Non-pigmented ciliary epithelial cell (primary cell): Measurements from ENCODE around the gene TOX3.

Experiments used
- DNase-seq: peaks from one replicate; pipeline ENCODE4 v3.0.0-alpha.2; 2010; ENCODE audit warnings: low read depth

TOX3 gene

DNA sequence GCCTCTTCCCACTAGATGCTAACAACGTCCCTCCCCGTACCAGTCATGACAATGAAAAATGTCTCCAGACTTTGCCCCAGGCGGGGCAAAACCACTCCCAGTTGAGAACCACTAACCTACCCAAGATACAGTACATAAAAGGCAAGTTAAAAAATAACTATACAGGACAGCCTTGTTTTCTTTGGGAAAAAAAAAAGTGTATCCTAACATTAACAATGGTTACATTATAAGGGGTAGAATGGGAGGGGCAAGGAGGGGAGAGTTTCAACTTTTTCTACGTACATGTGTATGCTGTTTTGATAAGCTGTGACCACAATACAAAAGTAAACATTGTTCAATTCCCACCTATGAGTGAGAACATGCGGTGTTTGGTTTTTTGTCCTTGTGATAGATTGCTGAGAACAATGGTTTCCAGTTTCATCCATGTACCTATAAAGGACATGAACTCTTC lies 94.9 kb downstream of the TOX3 start:
- no peak for DNase-seq

DNA sequence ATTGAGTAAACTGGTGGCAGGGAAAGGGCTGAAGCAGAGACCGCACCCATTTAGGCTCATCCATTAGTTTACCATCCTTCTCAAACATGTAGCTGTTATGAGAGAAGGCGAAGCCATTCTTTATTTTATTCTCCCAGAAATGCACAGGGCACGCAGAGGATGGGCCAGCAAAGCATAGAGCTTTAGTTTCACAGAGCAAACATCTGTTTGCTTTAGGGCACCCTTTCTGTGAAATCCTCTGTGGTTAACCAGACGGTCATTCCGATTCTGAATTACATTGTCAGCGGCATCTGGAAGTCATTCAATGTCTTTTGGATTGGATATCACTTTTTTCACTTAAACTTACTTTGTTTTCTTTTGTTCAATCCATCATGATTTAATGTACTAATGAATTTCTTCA lies 96.0 kb downstream of the TOX3 start:
- DNase-seq: no peak

DNA sequence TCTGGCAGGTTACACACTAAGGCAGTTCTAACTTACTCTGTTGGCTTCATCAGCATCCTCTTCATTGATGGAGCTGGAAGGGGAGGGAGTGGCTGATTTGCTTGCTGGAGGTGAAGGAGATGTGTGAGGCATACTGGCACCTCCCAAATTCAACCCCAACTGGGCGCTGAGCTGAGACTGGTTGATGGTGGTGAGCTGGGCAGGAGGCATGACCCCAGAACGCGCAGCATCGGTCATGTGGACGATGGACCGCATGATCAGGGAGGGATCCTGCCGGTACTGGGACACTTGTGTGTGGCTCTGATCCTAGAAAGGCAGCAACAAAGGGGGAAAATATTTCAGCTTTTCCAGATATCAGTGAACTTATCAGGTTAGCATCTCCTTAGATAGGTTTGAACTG lies 96.7 kb downstream of the TOX3 start:
- DNase-seq: no peak

DNA sequence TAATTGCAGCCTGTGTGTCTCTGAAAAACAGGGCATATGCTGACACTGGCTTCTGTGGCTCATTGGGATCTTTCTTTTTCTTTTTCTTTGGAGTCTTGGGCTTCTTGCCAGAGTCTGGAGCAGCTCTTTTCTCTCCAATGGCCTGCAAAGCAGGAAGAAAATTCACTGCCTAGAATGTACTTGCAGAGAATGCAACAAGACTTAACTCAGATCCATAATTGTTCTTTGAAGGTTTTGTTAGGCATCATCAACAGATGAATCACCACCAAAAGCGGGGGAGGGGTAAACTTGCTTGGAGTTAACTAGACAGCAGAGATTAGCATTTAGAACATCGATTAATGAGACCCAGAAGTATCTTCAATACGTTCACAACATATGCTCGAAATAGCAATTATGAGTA lies 100.9 kb downstream of the TOX3 start:
- no peak for DNase-seq

DNA sequence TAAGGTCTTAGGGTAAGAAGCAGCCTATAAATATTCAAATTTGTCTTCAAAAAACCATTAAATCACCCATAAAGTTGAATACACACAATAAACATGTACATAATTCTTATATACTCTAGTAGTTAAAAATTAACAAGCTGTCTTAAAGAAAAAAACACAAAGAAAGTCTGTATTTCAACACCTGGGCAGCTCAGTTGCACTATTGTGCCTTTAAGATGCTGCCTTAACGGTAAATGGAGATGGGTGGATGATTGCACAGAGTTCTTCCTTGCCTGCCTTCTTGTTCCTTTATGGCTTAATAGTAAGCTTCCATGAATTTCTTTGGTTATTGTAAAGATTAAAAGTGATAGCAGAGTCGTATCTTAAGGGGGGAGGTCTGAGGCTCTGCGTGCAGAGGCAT lies 105.1 kb downstream of the TOX3 start:
- no peak for DNase-seq

DNA sequence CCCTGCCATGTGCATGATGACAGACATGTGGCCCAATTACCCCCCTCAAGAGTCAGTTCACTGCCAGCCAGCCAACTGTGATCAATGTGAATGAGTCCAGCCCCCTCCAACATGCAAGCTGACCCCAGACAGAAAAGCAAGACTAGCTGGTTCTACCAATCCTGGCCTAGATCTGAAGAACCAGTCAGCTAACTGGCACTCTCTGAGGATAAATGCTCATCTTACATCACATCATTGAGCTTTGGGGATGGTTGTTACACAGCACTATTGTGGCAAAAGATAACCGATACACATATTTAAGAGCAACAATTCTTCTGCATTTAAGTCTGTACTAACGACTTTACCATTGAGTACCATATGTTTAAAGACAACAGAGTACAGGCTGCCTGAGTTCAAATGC lies 106.7 kb downstream of the TOX3 start:
- no peak for DNase-seq

DNA sequence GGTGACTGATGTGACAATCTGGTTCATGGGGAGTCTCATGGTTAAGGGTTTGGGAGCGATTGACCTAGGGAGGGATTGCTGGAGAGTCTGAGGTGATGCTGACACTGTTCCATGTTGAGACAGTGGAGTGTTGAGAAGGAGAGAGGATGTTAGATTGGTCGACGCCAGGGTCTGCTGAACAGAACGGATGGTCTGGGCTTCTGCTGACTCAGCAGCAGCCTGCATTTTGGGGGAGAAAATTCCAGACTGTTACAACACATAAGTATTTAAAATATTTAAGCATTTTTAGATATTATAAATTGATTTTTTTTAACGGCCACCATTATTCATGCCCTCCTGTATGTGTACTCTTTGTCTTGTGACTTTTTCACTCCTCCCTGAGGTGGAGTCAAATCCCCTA lies 107.2 kb downstream of the TOX3 start:
- no peak for DNase-seq

DNA sequence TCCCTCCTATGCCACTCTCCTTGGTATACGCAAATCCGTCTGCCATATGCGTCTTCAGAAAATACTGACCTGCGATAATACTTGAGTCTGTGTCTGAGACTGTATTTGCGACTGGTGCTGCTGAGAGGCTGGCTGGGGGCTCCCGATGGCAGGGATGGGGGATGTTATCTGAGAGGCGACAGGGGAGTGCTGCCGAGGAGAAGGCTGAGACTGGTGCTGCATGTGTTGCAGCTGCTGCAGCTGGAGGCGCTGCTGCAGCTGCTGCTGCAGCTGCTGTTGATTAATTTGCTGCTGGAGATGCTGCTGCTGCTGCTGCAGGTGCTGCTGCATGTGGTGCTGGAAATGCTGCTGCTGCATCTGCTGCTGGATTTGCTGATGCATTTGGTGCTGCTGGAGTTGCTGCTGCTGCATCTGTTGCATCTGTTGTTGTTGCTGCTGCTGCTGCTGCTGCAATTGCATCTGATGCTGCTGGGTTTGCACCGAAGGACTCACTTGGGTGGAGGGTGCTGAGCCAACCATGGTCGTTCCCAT lies 107.7 kb downstream of the TOX3 start:
- no peak for DNase-seq

DNA sequence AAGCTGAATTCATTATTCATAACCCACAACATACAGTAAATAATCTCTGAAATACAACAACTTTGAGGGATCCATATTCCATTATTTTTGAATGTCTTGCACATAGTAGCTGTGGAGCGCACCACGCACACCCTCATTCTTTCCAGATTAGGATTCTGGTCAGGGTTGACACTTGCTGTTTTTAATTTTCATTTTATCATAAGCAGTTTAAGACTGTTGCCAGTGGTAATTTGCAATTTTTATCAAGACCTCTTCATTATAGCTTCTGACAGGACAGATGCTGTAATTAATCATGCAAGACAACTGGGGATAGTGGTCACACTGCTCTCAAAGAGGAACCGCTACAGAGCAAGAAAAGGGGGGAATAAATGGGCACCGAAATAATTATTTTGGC lies 109.7 kb downstream of the TOX3 start:
- no peak for DNase-seq

DNA sequence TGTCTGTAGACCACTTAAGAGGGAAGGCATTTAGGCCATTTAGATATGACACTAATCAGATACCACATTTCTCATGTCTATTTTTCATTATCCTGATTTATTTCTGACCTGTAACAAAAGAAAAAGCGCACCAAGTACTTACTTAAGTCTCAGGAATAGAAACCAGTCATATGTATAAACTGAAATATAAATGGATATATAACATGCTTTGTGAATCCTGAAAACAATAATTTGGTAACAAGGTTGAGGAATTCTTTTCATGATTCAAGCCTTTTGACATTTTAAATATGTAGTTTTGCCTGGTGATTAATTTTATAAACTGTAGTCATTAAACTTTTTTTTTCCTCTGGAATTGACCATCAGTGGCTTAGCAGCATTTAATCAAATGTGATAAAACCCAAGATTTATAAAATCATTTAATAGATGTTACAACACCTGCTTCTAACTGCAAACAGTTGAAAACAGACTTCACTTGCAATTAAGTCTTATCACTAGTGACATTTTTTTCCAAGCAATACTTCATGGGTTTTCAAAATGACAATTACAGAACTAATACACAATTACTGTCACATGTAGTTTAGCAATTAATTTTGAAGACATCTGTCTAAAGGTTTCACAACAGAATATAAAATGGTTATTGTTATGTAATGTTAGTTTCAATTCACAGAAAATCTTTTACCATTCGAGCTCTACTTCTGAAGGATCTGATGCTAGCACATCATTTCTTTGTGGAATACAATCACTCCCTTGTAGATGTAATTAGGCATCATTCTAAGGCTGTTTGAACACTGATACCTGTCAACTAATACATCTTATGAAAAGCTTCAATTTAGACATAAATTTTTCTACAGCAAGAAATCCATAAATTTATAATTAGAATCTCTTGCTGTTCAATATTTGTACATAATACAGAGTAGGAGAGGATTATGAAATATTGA lies 110.3 kb downstream of the TOX3 start:
- no peak for DNase-seq

DNA sequence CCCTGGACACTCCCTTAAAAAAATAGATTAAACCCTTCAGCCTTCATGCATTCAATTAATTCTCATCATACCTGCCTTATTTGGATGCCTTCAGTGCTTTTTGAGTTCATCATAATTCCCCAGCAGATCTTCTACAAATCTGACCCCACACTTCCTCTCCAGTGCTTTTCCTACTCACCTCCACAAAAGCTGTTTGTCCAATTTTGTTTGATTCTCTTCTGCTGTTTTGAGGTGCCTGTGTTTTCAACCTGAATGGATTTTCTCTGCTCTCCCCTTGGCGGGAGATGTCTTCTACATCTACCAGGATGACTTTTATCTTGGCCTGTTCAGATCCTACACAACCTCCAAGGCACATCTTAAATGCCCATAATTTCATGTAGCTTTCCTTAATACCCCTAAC lies 112.7 kb downstream of the TOX3 start:
- no peak for DNase-seq

DNA sequence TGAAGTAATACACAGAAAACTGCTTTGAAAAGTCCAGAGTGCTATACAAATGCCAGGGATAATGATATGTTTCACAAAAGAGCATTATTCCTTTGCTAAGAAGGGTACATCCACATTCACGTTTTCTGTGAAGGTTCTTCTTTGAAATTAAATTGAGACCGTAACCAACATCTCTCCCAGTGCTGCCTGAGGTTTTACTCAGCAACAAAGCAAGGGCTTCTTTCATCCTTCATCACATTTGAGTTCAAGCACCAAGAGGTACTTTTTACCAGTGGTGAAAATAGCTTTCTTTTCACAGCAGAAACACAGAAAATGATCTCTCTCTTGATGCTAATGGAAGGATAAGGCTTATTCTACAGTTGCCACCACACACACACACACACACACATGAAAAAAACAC lies 113.3 kb downstream of the TOX3 start:
- DNase-seq: no peak

DNA sequence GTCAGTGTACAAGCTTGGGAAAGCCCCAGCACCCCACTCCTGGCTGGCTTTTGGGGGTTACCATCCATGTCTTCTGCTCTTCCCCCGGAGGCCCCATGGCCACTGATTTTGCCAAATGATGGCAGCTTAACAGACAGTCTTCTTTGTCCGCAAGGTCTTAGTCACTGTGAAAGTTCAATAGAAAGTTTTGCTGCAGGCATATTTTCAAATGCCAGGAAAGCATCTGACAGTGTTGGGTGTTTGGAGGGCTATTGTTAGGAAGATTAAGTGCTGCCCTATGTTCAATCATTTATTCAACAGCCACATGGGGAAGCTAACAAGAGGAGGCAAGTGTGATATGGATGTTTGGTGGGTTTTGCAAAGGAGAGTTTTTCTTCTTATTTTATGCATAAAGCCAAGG lies 122.4 kb downstream of the TOX3 start:
- no peak for DNase-seq

DNA sequence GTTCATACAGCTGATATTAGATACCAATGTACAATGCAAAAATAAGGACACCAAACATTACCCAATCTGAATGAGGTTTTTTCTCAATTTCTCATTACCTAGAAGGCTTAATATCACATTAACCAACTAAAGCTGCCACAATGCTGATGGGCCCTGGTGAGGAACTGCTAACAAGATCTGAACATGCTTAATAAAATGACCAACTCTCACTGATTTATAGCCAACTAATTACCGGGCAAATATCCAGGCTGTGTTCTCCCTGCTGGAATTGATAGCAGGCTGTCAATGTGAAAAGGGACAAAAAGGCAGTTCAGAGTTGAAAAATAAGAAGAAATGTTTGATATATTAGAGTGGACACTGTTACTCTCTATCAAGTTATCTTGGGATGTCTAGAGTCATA lies 124.6 kb downstream of the TOX3 start:
- DNase-seq: no peak

DNA sequence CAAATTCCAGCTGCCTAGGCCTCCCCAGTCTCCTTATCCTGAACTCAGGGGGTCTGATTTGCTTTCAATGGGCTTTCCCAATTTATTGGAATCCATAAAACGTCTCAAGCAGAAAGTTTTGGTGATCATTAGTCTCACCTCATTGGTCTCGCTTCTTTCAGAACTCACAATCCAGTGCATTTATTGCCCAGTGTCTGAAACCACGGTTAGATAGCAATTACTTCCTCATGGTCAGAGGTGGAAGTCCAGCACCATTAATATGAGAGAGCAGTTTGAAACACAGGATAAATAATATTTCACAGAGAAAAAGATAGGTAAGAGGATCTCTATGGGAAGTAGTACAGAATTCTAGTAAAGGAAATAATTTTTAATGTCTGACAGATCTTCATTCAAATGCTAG lies 128.7 kb downstream of the TOX3 start:
- no peak for DNase-seq

DNA sequence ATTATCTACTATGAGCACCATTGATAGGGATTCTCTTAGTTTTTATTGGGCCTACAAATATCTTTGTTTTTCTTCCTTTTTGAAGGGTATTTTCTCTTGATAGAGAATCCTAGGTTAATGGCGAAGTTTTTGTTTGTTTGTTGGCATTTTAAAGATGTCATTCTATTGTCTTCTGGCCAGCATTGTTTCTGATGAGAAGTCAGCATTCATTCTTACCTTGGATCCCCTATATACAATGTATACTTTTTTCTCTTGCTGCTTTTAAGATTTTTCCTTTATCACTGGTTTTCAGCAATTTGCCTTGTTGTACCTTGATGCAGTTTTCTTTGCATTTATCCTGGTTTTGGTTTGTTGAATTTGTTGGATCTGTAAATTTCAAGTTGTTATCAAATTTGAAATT lies 130.1 kb downstream of the TOX3 start:
- no peak for DNase-seq

DNA sequence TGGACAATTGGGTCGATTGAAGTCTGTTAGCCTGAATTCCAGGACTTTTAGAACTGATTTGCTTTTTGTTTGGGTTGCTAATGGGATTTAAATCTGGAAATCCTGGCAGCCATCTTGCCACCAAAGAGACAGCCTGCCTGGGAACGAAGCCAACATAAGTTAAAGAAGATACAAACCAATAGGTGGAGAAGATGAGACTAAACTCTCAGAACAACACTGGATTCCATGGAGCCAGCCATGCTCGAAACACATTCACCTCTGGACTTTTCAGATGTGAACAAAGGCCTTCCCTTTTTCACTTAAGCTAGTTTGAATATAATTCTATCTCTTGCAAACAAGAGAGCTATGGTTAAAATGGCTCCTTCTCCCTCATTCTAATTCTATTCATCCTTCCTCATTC lies 135.9 kb downstream of the TOX3 start:
- no peak for DNase-seq

DNA sequence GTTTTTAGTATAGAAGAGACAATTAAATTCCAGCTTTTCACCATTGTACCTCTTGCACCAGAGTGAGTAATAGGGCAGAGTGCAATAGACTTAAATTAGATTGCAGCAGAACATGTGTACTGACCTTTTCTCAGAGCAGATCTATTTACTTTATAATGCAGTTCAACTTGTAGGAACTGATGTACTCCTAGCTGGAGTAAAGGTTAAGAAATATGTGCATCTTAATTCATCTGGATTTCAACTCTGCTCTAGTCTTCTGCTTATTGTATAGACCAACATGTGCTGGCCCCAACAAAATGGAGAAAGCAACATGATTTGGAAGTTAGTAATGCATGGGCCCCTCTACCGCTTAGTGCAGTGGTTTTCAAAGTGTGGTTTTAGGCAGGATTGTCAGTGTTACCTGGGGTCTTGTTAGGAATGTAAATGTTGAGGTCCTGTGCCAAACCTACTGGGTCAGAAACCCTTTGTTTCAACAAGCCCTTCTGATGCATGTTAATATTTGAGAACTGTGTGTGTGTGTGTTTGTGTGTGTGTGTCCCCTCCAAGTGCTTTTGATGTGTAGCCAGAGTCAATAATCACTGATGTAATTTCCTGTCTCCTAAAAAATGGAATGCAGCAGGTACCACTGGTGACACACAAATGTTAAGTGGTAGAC lies 138.6 kb downstream of the TOX3 start:
- DNase-seq: no peak

DNA sequence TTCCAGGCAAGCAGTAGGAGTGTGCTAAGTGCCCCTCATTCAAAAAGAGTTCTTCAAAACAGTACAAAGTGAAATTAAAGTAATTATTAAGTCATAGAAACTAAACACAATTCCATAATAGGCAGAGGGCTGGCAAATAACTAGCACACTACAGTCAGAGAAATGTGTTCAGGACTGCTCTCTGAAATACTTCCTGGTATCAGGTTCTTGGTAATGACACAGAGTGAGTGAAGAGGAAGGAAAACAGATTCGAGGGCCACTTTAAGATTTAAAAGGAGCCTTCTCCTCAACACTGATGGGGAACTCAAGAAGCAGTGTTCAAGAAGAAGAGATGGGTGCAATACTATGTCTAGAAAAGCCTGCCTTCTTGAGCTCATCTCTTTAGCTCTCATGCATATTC lies 139.2 kb downstream of the TOX3 start:
- DNase-seq: no peak

DNA sequence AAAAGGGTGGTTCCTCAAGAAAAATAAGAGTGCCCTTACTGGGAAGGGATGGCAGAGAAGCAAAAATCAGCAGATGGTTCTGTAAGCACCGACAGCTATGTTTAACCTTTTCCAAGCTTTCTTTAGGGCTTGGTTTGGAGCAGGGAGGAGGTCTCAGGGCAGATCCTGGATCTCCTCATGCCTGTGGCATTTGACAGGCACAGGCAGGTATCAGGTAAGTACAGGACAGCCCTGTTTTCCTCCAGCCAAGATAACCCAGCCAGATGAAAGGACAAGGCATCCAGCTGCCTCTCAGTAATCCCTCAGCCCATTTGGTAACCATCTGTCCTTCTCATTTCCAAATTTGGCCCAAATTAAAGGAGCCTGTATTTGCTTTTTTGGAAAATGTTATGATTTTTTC lies 141.5 kb downstream of the TOX3 start:
- no peak for DNase-seq

DNA sequence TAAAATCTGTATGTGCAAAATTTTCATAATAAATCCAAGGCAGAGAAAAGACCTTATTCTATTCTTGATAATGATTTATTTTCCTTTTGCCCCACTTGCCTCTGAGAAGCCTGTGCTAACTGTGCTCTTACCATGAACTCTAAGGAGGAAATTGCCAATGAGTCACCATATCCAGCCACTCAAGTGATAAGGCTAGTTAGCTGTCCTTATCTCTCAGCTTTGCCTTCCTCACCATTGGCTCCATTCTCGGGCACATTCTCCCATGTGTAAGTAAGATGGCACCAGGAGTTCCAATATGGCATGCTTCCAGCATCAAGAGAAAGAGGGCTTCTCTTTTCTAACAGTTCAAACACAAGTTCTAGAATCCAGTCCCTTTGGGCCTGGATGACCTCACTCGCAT lies 142.4 kb downstream of the TOX3 start:
- peak; percentile 2 for DNase-seq

DNA sequence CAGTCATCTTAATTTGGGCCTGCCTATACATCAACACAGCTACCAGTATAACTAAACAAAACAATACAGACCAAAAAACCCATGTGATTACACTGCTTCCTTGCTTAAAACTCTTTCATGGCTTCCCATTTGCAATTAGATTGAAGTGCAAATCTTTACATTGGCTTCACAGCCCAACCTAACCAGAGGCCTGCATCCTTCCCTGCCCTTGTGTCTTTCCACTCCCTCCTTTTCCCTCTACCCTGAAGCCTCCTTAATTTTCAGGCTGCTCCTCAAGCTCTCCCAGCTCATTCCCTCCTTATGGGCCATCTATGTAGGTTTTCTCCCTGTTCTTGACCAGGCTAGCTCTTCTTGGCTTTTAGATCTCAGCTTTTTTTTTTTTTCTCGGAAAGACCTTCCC lies 147.8 kb downstream of the TOX3 start:
- no peak for DNase-seq

DNA sequence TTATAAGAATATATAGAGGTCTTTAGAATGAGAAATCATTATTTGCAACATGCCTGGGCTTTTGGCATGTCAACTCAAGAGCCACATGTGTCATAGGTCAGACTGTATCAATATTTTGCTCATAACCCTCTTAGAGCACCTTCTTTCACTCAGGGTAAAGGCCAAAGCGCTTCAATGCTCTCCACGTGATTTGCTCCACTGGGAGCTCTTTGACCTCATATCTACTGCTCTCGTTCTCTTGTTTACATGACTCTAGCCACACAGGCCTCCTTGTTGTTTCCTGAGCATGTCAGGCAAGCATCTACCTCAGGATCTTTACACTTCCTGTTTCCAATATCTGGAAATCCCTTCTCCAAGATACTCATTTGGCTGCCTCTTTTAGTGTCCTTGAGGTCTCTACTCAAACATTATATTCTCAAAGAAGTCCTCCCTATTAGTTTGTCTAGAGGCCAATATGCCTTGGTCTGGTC lies 148.4 kb downstream of the TOX3 start:
- DNase-seq: no peak
